Measurements from ENCODE around the gene LRP1B.

DNA sequence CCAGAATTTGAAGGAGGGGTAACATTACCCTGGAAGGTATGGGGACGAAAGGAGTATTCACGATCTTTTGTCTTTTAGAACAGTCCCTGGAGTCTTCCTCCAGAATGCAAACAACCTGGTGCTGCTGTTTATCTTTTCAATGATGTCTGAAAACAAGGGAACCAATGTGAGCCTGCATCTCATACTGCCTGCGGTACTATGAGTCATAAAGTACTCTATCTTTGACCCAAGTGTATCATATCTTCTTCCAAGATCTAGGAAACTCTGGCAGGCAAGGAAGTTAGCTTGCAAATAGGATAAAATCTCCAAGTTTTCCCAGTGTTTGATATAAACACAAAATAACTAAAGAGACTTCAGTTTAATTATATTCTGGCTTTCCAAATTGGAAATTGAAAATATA, 968.5 kb downstream of the LRP1B start:
- TF ChIP-seq, protein P1, sequence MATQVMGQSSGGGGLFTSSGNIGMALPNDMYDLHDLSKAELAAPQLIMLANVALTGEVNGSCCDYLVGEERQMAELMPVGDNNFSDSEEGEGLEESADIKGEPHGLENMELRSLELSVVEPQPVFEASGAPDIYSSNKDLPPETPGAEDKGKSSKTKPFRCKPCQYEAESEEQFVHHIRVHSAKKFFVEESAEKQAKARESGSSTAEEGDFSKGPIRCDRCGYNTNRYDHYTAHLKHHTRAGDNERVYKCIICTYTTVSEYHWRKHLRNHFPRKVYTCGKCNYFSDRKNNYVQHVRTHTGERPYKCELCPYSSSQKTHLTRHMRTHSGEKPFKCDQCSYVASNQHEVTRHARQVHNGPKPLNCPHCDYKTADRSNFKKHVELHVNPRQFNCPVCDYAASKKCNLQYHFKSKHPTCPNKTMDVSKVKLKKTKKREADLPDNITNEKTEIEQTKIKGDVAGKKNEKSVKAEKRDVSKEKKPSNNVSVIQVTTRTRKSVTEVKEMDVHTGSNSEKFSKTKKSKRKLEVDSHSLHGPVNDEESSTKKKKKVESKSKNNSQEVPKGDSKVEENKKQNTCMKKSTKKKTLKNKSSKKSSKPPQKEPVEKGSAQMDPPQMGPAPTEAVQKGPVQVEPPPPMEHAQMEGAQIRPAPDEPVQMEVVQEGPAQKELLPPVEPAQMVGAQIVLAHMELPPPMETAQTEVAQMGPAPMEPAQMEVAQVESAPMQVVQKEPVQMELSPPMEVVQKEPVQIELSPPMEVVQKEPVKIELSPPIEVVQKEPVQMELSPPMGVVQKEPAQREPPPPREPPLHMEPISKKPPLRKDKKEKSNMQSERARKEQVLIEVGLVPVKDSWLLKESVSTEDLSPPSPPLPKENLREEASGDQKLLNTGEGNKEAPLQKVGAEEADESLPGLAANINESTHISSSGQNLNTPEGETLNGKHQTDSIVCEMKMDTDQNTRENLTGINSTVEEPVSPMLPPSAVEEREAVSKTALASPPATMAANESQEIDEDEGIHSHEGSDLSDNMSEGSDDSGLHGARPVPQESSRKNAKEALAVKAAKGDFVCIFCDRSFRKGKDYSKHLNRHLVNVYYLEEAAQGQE (IDR thresholded peaks at IDR 0.05; ENCODE audit: low read depth): no peak
- TF ChIP-seq TCF12 (IDR thresholded peaks at IDR 0.05; ENCODE audit: low read depth) (no peak), FOXM1 (IDR thresholded peaks at IDR 0.05; ENCODE audit: borderline replicate concordance, low read depth) (no peak), EP300 (IDR thresholded peaks at IDR 0.05; ENCODE audit: borderline replicate concordance) (no peak), TEAD4 (IDR thresholded peaks at IDR 0.05) (no peak), YY1 (IDR thresholded peaks at IDR 0.05; ENCODE audit: low read depth) (no peak)

Data from Ishikawa (cell line).